Mucosa of descending colon (tissue), 3 donors: Measurements from ENCODE around the gene ENO2. TPM values are rescaled to one million over a fixed set of nuclear protein-coding genes. Genes with fewer than 3 reads are reported as not detected.
A peak's percentile ranks its signal among the peaks of the same experiment; 100 is the strongest.

Experiments used
- ATAC-seq: fragments of 200-7000 bp; cut with Tn5 transposase; one replicate; pipeline ENCODE4 v1.9.1; 2020; ENCODE audit warnings: mild to moderate bottlenecking, moderate library complexity
- DNase-seq, 3 donors: peaks; one replicate each; pipeline ENCODE4 v3.0.0-alpha.2; 2020
- H3K36me3 ChIP-seq: fragments of 200-600 bp; one replicate; pipeline ENCODE4 v1.8.0; 2021; ENCODE audit warnings: low read depth, mild to moderate bottlenecking
- H3K4me1 ChIP-seq: fragments of 200-600 bp; one replicate; pipeline ENCODE4 v1.8.0; 2021; ENCODE audit warnings: low read depth, mild to moderate bottlenecking
- H3K4me3 ChIP-seq: fragments of 200-600 bp; one replicate; pipeline ENCODE4 v1.8.0; 2021; ENCODE audit warnings: mild to moderate bottlenecking
- H3K9me3 ChIP-seq: fragments of 200-600 bp; one replicate; pipeline ENCODE4 v1.8.0; 2021; ENCODE audit warnings: mild to moderate bottlenecking
- CTCF ChIP-seq: fragments of 200-600 bp; IDR thresholded peaks from one replicate; pipeline ENCODE4 v1.8.0; 2022; ENCODE audit warnings: antibody characterized with exemption, mild to moderate bottlenecking
- intact Hi-C, 2 donors: fragments of 100-400 bp; cut with DNase I in 1 of 2; cut with micrococcal nuclease in 1 of 2; formaldehyde crosslinking; loops; one replicate each; pipeline versions ENCODE4 v1.11.0 to v1.11.1; 2022; cut with DNase I, micrococcal nuclease
- microRNA-seq: library from miRNA; unstranded; fragments of <30 nt; microRNA quantifications from one replicate; pipeline ENCODE4, GENCODE V29; 2019
- total RNA-seq, 3 donors: library from RNA; stranded (reverse); fragmentation: NEBNext Ultra II Directional in 2 of 3; extraction: Animal tissue kit (Norgen Biotek cat#: 25700) in 2 of 3; gene quantifications; one replicate each; pipeline versions ENCODE4 v1.2.1 to v1.2.4, GENCODE V29; 2021 to 2023
- donor health status: DM: no; HTN: no; CAD: no; lungs with moderate emphysema.
- donor health status: DM: no; HTN: no; CAD: no.
- donor health status: DM: no; HTN: yes; CAD: no.

Gene ENO2
- total RNA-seq, 3 donors from 2014 or later: 4.5 to 67.3 (median 7.6) TPM

GRCh38 chr12:6966351-6966750 lies 52.0 kb downstream of the ENO2 start:
- no peak for ATAC-seq
- Histone ChIP-seq H3K36me3 (no peaks in the 10 kb centered on the region), H3K4me3 (no peak overlapping the region), H3K9me3 (no peaks in the 10 kb centered on the region), H3K4me1 (peaks cover 30% of the 10 kb centered on the region)
- TF ChIP-seq CTCF: no peak
- DNase-seq: no peak
- intact Hi-C loops: no loop called here

- Histone ChIP-seq H3K36me3 (no peaks in the 10 kb centered on the region), H3K4me1 (peaks cover 34% of the 10 kb centered on the region), H3K4me3 (no peak overlapping the region), H3K9me3 (no peaks in the 10 kb centered on the region)
- ATAC-seq (no peak), DNase-seq (no peak)
- intact Hi-C loops: no loop called here
- TF ChIP-seq CTCF: no peak
These were observed 53.3 kb downstream of the ENO2 start for GRCh38 chr12:6967651-6968100.

- Histone ChIP-seq H3K4me1 (peaks cover 34% of the 10 kb centered on the region), H3K4me3 (no peak overlapping the region), H3K36me3 (no peaks in the 10 kb centered on the region), H3K9me3 (no peaks in the 10 kb centered on the region)
- no peak for DNase-seq
- intact Hi-C loops: no loop called here
- TF ChIP-seq CTCF: no peak
- ATAC-seq: no peak
These were observed 54.0 kb downstream of the ENO2 start for GRCh38 chr12:6968426-6968825.

GRCh38 chr12:6970096-6970527 lies 55.7 kb downstream of the ENO2 start:
- no peak for TF ChIP-seq CTCF
- H3K4me3 ChIP-seq: peak overlapping the region; percentile 60
- peak; percentile 35 for ATAC-seq
- intact Hi-C loops: no loop called here
- no peaks in the 10 kb centered on the region for H3K9me3 ChIP-seq
- peaks cover 34% of the 10 kb centered on the region for H3K4me1 ChIP-seq
- peak in 1 of 3 donors; percentile 51 for DNase-seq
- no peaks in the 10 kb centered on the region for H3K36me3 ChIP-seq

Small RNA genes lying within 50 kb of the gene (microRNA-seq; reads per million reads assigned to microRNA genes)
- gene MIR141 (5,191 reads per million, percentile 92 among the genes with 10 or more reads in this experiment), gene MIR200C (55,348 reads per million, percentile 99 among the genes with 10 or more reads in this experiment)

Other genes with a start within 250 kb of the ENO2 start
- gene ZNF384, start 225.2 kb upstream of the ENO2 start, total RNA-seq: 10 to 100 TPM; 54.5 to 67.8 (median 64.3) TPM
- 1 to 10 TPM in 1 of 3 donors, under 1 TPM in 1, not detected in 1; 0.53 to 2.9 TPM for gene PIANP, start 213.8 kb upstream of the ENO2 start, total RNA-seq
- 10 to 100 TPM; 32.8 to 47.2 (median 39.2) TPM for gene COPS7A, start 190.5 kb upstream of the ENO2 start, total RNA-seq
- 100 to 1,000 TPM; 136 to 177 (median 149) TPM for gene MLF2, start 161.4 kb upstream of the ENO2 start, total RNA-seq
- 100 to 1,000 TPM; 116 to 549 (median 122) TPM for gene PTMS, start 148.2 kb upstream of the ENO2 start, total RNA-seq
- 1 to 10 TPM; 1.8 to 4.7 (median 2.1) TPM for gene LAG3, start 142.1 kb upstream of the ENO2 start, total RNA-seq
- 10 to 100 TPM in 2 of 3 donors, 1 to 10 TPM in 1; 8.9 to 16.5 (median 14.8) TPM for gene CD4, start 125.1 kb upstream of the ENO2 start, total RNA-seq
- 10 to 100 TPM in 1 of 3 donors, 1 to 10 TPM in 2; 1.7 to 18.6 (median 3.1) TPM for gene GPR162, start 92.8 kb upstream of the ENO2 start, total RNA-seq
- 10 to 100 TPM in 1 of 3 donors, 1 to 10 TPM in 2; 1.6 to 24.2 (median 5.2) TPM for gene P3H3, start 86.2 kb upstream of the ENO2 start, total RNA-seq
- gene GNB3, start 73.7 kb upstream of the ENO2 start, total RNA-seq: 1 to 10 TPM in 1 of 3 donors, under 1 TPM in 2; 0.38 to 5.3 (median 0.96) TPM
- 10 to 100 TPM in 1 of 3 donors, 1 to 10 TPM in 2; 2.8 to 15.3 (median 5.2) TPM for gene CDCA3, start 63.3 kb upstream of the ENO2 start, total RNA-seq
- 10 to 100 TPM; 65.9 to 80.7 (median 79.7) TPM for gene USP5, start 62.4 kb upstream of the ENO2 start, total RNA-seq
- 100 to 1,000 TPM; 408 to 766 (median 700) TPM for gene TPI1, start 47.0 kb upstream of the ENO2 start, total RNA-seq
- 10 to 100 TPM in 2 of 3 donors, 1 to 10 TPM in 1; 9.7 to 11.7 (median 10.6) TPM for gene SPSB2, start 41.3 kb upstream of the ENO2 start, total RNA-seq
- gene LRRC23, start 9.8 kb upstream of the ENO2 start, total RNA-seq: 10 to 100 TPM in 1 of 3 donors, 1 to 10 TPM in 2; 4.7 to 11.8 (median 4.9) TPM
- gene ATN1, start 13.4 kb downstream of the ENO2 start, total RNA-seq: 100 to 1,000 TPM in 1 of 3 donors, 10 to 100 TPM in 2; 68.5 to 208 (median 82.4) TPM
- not detected for gene RNU7-1, start 29.2 kb downstream of the ENO2 start, total RNA-seq
- gene C12orf57, start 29.4 kb downstream of the ENO2 start, total RNA-seq: 100 to 1,000 TPM; 113 to 175 (median 130) TPM
- gene PTPN6, start 36.8 kb downstream of the ENO2 start, total RNA-seq: 10 to 100 TPM; 37.4 to 61.7 (median 51.7) TPM
- gene PHB2, start 56.1 kb downstream of the ENO2 start, total RNA-seq: 100 to 1,000 TPM; 204 to 266 (median 209) TPM
- 10 to 100 TPM; 29.6 to 33.7 (median 33.4) TPM for gene EMG1, start 56.3 kb downstream of the ENO2 start, total RNA-seq
- 100 to 1,000 TPM in 2 of 3 donors, 10 to 100 TPM in 1; 79.8 to 121 (median 102) TPM for gene LPCAT3, start 103.9 kb downstream of the ENO2 start, total RNA-seq
- 100 to 1,000 TPM in 2 of 3 donors, 10 to 100 TPM in 1; 36.0 to 304 (median 168) TPM for gene C1S, start 146.1 kb downstream of the ENO2 start, total RNA-seq
- gene C1R, start 177.9 kb downstream of the ENO2 start, total RNA-seq: 100 to 1,000 TPM in 2 of 3 donors, 10 to 100 TPM in 1; 38.7 to 273 (median 222) TPM
- 10 to 100 TPM; 47.5 to 61.4 (median 49.4) TPM for gene C1RL, start 194.6 kb downstream of the ENO2 start, total RNA-seq
- gene RBP5, start 214.3 kb downstream of the ENO2 start, total RNA-seq: 1 to 10 TPM; 2.2 to 3.8 (median 2.5) TPM
- gene CLSTN3, start 215.8 kb downstream of the ENO2 start, total RNA-seq: 10 to 100 TPM; 16.4 to 23.5 (median 18.6) TPM